Karpas-422 (cell line): ENCODE data around the gene GPR32. TPM values are rescaled to one million over a fixed set of nuclear protein-coding genes. Genes with fewer than 3 reads are reported as not detected.

Source experiments
- DNase-seq: peaks from one replicate; pipeline ENCODE4 v3.0.0-alpha.2; 2015
- H2AFZ ChIP-seq: fragments of 200-600 bp; sonication (generic); 2 replicates; pipeline ENCODE4 v1.6.1; 2014; ENCODE audit warnings: antibody characterized with exemption, low read length, mixed read lengths
- H3K27ac ChIP-seq: fragments of 200-600 bp; sonication (generic); 2 replicates; pipeline ENCODE4 v1.5.1; 2014; ENCODE audit warnings: mild to moderate bottlenecking, low read length, moderate library complexity
- H3K27me3 ChIP-seq: fragments of 200-600 bp; sonication (generic); 2 replicates; pipeline ENCODE4 v1.6.1; 2014; ENCODE audit warnings: low read length, mixed read lengths
- H3K36me3 ChIP-seq: fragments of 200-600 bp; sonication (generic); 2 replicates; pipeline ENCODE4 v1.6.1; 2014; ENCODE audit warnings: low read length, mixed read lengths; ENCODE audit not compliant: insufficient read depth
- H3K4me1 ChIP-seq: fragments of 200-600 bp; sonication (generic); 2 replicates; pipeline ENCODE4 v1.6.1; 2014; ENCODE audit warnings: mild to moderate bottlenecking, low read length, mixed read lengths
- H3K4me2 ChIP-seq: fragments of 200-600 bp; sonication (generic); 2 replicates; pipeline ENCODE4 v1.6.1; 2014; ENCODE audit warnings: low read length, low read depth, mild to moderate bottlenecking; ENCODE audit not compliant: poor library complexity, severe bottlenecking
- H3K4me3 ChIP-seq: fragments of 200-600 bp; sonication (generic); 2 replicates; pipeline ENCODE4 v1.5.1; 2014; ENCODE audit warnings: mild to moderate bottlenecking, antibody characterized with exemption, low read length, mixed read lengths
- H3K79me2 ChIP-seq: fragments of 200-600 bp; sonication (generic); 2 replicates; pipeline ENCODE4 v1.6.1; 2014; ENCODE audit warnings: mild to moderate bottlenecking, low read length, mixed read lengths
- H3K9ac ChIP-seq: fragments of 200-600 bp; sonication (generic); 2 replicates; pipeline ENCODE4 v1.6.0; 2014; ENCODE audit warnings: low read length
- H3K9me2 ChIP-seq: fragments of 200-600 bp; sonication (generic), shearing (Covaris generic); replicated peaks from 2 replicates; pipeline ENCODE4 v1.6.0; 2014; ENCODE audit warnings: mild to moderate bottlenecking, low read length, moderate library complexity; ENCODE audit not compliant: insufficient read depth
- H3K9me3 ChIP-seq: fragments of 300-700, 200-600 bp; sonication (generic); 2 replicates; pipeline ENCODE4 v1.6.1; 2014; ENCODE audit warnings: low read length, mixed read lengths
- H4K20me1 ChIP-seq: fragments of 200-600 bp; sonication (generic); 2 replicates; pipeline ENCODE4 v1.6.1; 2014; ENCODE audit warnings: mild to moderate bottlenecking, antibody characterized with exemption, low read length, low read depth; ENCODE audit not compliant: insufficient read depth
- total RNA-seq: library from RNA; depleted of rRNA; stranded (reverse); fragments of >200 nt; shearing (Covaris generic); gene quantifications from 2 replicates; pipeline ENCODE4 v1.2.3, GENCODE V29; 2014; ENCODE audit warnings: low replicate concordance

The GPR32 gene
- total RNA-seq, 1 experiment from 2014 or later: not detected

DNA sequence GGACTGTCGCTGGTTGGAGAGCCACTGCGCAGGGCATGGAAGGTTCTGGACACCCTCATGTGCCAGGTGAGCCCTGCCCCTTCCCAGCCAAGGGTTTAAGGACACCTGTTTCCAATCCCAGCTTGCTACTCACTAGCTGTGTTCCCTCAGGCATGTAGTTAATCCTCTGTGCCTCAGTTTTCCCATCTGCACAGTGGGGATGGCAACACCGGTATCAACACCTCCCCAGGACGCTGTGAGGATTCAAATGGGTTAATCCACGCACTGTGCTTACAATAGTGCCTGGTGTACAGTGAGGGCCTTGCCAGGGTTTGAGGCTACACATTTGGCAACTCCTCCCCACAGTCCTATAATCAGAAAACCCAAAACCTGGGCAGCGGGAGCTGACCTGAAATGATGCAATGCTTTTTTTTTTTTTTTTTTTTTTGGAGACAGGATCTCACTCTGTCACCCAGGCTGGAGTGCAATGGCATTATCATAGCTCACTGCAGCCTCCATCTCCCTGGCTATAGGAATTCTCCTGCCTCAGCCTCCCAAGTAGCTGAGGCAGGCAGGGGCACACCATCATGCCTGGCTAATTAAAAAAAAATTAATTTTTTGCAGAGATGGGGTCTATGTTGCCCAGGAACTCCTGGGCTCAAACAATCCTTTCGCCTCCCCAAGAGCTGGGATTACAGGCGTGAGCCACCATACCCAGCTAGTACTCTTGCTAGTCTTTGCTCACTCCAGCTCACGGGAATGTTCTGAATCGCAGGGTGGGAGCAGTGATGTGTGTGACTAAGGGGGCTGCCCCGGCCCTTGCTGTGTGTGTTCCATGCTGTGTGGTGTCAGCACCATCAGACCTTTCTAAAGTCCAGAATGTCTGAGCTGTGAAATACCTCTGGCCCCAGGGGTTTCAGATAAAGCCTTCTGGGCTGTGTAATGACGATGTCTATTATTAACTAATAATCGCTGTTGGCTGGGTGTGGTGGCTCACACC is 22.3 kb downstream of the GPR32 start:
- Histone ChIP-seq H2AFZ (no peak overlapping the region), H3K79me2 (no peaks in the 10 kb centered on the region), H3K9me3 (no peaks in the 10 kb centered on the region), H3K9ac (no peak overlapping the region), H3K4me2 (no peak overlapping the region), H3K27me3 (no peaks in the 10 kb centered on the region), H3K36me3 (peaks cover 10% of the 10 kb centered on the region), H3K27ac (no peak overlapping the region), H3K4me1 (0 out of 2 replicates have a peak, but pooled peaks cover 3% of the 10 kb centered on the region), H3K4me3 (no peak overlapping the region), H4K20me1 (peaks cover 19% of the 10 kb centered on the region), H3K9me2 (no peaks in the 10 kb centered on the region)
- peak; percentile 56 for DNase-seq

DNA sequence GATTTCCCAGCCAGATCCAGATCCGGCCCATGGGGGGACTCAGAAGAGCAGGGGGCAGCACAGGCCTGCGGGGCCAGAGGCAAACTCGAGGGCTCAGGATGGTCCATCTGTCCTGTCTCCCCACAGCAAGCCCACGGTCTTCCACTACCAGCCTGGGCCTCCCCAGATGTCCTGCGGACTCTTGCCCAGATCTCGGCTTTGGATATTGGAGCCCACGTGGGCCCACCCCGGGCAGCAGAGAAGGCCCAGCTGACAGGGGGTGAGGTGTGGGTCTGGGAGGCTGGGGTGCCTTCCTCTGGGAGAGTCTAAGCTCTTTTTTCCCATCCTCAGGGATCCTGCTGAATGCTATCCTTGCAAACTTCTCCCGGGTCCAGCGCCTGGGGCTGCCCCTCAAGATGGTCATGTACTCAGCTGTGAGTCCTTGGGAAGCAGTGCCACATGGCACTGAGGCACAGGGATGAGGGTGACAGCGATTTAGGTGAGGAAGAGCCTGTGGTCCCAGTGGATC is 23.3 kb downstream of the GPR32 start:
- peak; percentile 72 for DNase-seq
- peaks cover 20% of the 10 kb centered on the region for H3K36me3 ChIP-seq
- 0 out of 2 replicates have a peak, but pooled peaks cover 3% of the 10 kb centered on the region for H3K4me1 ChIP-seq
- H3K4me2 ChIP-seq: no peak overlapping the region
- no peak overlapping the region for H3K4me3 ChIP-seq
- H3K27me3 ChIP-seq: no peaks in the 10 kb centered on the region
- no peak overlapping the region for H3K9ac ChIP-seq
- no peak overlapping the region for H3K27ac ChIP-seq
- H2AFZ ChIP-seq: no peak overlapping the region
- H4K20me1 ChIP-seq: peaks cover 30% of the 10 kb centered on the region
- no peaks in the 10 kb centered on the region for H3K9me2 ChIP-seq
- no peaks in the 10 kb centered on the region for H3K9me3 ChIP-seq
- H3K79me2 ChIP-seq: no peaks in the 10 kb centered on the region

DNA sequence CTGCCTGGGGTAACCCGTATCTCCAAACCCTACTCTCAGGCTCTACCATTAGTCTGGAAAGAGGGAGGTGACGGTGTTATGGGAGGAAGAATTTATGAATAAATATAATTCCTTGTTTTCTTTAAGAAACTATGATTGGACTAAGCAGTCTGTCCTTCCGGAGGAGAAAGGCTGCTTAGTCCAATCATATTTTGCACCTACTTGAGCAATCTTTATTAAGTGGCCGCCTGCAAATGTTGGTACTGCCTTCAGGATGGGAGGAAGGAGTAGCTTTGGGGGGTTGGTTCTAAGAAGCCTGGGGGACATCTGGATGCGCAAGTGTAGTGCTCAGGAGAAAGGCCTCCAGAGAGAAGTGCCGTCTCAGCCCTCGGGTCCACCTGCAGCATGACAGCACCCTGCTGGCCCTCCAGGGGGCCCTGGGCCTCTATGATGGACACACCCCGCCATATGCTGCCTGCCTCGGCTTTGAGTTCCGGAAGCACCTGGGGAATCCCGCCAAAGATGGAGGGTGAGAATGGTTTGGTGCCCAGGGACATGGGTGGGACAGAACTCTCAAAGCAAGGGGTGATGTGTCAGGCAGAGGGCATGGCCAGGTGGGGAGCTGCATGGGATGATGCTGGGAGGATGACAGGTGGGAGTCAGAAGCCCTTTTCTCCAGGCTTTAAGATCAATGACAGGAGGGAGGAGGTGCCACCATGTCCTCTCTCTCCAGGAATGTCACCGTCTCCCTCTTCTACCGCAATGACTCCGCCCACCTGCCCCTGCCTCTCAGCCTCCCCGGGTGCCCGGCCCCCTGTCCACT is 24.0 kb downstream of the GPR32 start:
- Histone ChIP-seq H3K9ac (no peak overlapping the region), H3K4me3 (no peak overlapping the region), H3K9me2 (no peaks in the 10 kb centered on the region), H3K36me3 (peaks cover 26% of the 10 kb centered on the region), H4K20me1 (peaks cover 36% of the 10 kb centered on the region), H3K9me3 (no peaks in the 10 kb centered on the region), H2AFZ (no peak overlapping the region), H3K79me2 (no peaks in the 10 kb centered on the region), H3K4me2 (no peak overlapping the region), H3K27me3 (no peaks in the 10 kb centered on the region), H3K4me1 (0 out of 2 replicates have a peak, but pooled peaks cover 3% of the 10 kb centered on the region), H3K27ac (no peak overlapping the region)
- peak; percentile 87 for DNase-seq

DNA sequence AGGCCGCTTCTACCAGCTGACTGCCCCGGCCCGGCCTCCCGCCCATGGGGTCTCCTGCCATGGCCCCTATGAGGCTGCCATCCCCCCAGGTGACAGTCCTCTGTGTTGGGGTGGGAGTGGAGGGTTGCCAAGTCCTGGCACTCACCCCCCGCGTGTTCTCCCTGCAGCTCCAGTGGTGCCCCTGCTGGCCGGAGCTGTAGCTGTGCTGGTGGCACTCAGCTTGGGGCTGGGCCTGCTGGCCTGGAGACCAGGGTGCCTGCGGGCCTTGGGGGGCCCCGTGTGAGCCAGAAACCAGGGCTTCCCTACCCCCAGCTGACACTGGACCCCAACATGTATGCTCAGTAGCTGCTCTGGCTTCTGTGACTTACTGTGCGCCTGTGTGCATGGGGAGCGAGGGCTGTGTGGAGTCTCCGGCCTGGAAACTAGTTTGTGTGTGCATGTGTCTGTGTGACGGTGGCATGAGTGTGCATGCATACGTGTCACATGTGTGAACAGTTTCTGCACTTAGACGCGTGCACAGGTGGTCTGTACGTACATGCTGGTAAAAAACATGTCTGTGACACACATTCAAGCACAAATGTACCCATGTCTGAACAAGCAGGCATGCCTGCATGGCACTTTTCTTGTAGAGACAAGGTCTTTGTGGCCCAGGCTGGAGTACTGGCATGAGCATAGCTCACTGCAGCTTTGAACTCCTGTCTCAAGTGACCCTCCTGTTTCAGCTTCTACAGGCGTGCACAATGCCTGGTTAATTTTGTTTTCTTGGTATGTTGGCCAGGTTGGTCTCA is 24.8 kb downstream of the GPR32 start:
- Histone ChIP-seq H3K9me3 (no peaks in the 10 kb centered on the region), H4K20me1 (peaks cover 44% of the 10 kb centered on the region), H3K27ac (no peak overlapping the region), H3K9me2 (no peaks in the 10 kb centered on the region), H3K79me2 (no peaks in the 10 kb centered on the region), H3K4me2 (no peak overlapping the region), H3K27me3 (no peaks in the 10 kb centered on the region), H3K9ac (no peak overlapping the region), H3K36me3 (peaks cover 34% of the 10 kb centered on the region), H2AFZ (no peak overlapping the region), H3K4me3 (no peak overlapping the region), H3K4me1 (0 out of 2 replicates have a peak, but pooled peaks cover 3% of the 10 kb centered on the region)
- DNase-seq: peak; percentile 92

DNA sequence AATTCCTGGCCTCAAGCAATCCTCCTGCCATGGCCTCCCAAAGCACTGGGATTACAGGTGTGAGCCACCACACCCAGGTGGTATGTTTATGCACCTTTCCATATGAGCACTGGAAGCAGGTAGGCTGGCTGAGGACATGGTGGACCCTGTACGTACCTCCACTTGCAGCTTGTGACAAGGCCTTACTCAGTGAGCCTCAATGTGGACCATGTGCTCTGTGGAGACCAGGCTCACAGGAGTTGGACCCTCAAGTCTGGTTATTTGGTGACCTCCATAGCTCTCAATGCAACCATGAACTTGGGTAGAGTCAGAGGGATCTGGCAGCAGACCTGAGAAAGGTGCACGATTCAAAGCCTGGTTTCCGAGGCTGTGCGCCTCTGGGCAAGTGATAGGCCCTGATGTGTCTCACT is 25.4 kb downstream of the GPR32 start:
- H3K9me2 ChIP-seq: no peaks in the 10 kb centered on the region
- H3K27ac ChIP-seq: no peak overlapping the region
- peak; percentile 66 for DNase-seq
- H3K4me1 ChIP-seq: 0 out of 2 replicates have a peak, but pooled peaks cover 3% of the 10 kb centered on the region
- H3K36me3 ChIP-seq: peaks cover 37% of the 10 kb centered on the region
- no peaks in the 10 kb centered on the region for H3K9me3 ChIP-seq
- no peaks in the 10 kb centered on the region for H3K79me2 ChIP-seq
- H2AFZ ChIP-seq: no peak overlapping the region
- H4K20me1 ChIP-seq: peaks cover 47% of the 10 kb centered on the region
- no peaks in the 10 kb centered on the region for H3K27me3 ChIP-seq
- no peak overlapping the region for H3K4me3 ChIP-seq
- no peak overlapping the region for H3K4me2 ChIP-seq
- no peak overlapping the region for H3K9ac ChIP-seq

DNA sequence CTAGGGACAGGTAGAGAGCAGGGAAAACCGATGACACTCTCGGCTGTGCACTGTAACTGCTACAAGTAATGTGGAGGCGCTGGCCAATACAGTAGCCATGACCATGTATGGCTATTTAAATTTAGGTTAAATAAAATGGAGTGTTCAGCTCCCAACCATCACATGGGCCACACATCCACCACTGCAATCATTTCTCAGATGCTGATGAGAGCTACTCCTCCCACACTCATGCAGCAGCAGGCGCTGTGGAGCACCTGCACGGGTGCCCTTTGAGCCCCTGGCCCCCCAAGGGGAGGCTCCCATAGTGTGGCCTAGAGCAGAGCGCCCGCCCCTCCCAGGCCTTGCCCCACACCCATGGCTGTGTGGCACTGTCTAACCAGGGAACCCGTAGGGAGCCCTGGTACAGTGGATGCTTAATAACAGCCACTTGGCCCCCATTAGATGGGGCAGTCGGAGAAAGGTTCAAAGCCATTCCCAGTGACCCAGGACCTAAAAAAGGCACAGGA is 25.9 kb downstream of the GPR32 start:
- Histone ChIP-seq H3K27ac (no peak overlapping the region), H3K4me3 (no peak overlapping the region), H3K79me2 (peaks cover 5% of the 10 kb centered on the region), H3K9ac (no peak overlapping the region), H3K4me2 (no peak overlapping the region), H3K36me3 (peaks cover 42% of the 10 kb centered on the region), H3K27me3 (no peaks in the 10 kb centered on the region), H3K9me3 (no peaks in the 10 kb centered on the region), H4K20me1 (peaks cover 52% of the 10 kb centered on the region), H2AFZ (no peak overlapping the region), H3K9me2 (no peaks in the 10 kb centered on the region), H3K4me1 (peaks cover 5% of the 10 kb centered on the region; the same call in 1 of the 2 replicates)
- peak; percentile 84 for DNase-seq

DNA sequence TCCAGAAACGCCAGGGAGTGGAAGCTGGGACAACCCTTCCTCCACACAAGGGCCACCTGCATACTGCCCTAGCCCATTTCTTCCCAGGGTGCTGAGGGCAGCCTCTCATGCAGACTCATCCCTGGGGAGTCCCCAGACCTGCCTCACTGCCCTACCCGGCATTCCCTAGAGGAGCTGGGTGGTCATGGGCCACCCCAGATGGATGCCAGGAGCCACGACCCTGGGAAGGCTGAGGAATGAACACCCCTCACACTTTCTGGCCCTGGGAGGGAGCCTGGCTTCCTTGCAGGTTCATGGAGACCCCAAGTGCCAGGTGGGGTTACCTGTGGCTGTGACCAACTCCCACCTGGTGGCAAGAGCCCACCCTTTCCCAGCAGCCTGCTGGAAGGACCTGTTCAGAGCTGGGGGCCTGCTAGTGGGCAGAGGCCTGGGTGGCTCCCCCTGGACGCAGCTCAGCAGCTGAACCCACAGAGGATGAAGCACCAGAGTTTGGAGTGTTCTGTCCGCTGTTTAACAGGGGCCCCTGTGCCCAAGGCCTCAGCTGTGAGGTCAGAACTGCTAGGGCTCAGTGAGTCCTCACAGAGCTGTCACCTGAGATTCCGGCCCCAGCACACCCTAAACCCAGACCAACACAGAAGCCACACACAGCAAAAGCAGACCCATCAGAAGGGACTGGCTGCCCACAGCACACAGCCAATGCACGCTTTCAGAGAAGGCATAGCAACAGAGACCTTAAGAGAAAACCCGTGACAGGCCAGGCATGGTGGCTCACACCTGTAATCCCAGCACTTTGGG is 26.6 kb downstream of the GPR32 start:
- H3K9me3 ChIP-seq: no peaks in the 10 kb centered on the region
- H3K9me2 ChIP-seq: no peaks in the 10 kb centered on the region
- peaks cover 6% of the 10 kb centered on the region; the same call in 1 of the 2 replicates for H3K4me1 ChIP-seq
- peaks cover 55% of the 10 kb centered on the region for H4K20me1 ChIP-seq
- H2AFZ ChIP-seq: no peak overlapping the region
- H3K36me3 ChIP-seq: peaks cover 44% of the 10 kb centered on the region
- no peak overlapping the region for H3K27ac ChIP-seq
- DNase-seq: peak; percentile 63
- peaks cover 6% of the 10 kb centered on the region for H3K79me2 ChIP-seq
- no peaks in the 10 kb centered on the region for H3K27me3 ChIP-seq
- H3K4me3 ChIP-seq: no peak overlapping the region
- H3K4me2 ChIP-seq: no peak overlapping the region
- H3K9ac ChIP-seq: no peak overlapping the region
